Pulmonary artery endothelial cell (primary cell): ENCODE results near the gene GBX1. TPM values are rescaled to one million over a fixed set of nuclear protein-coding genes. Genes with fewer than 3 reads are reported as not detected.

ENCODE experiments used
- DNase-seq: peaks from one replicate; pipeline ENCODE4 v3.0.0-alpha.2; 2011; ENCODE audit warnings: low read depth, low spot score
- total RNA-seq: library from RNA; depleted of rRNA; stranded (reverse); fragments of >200 nt; gene quantifications from 2 replicates; pipeline ENCODE4 v1.2.3, GENCODE V29; 2014

GBX1 gene
- total RNA-seq, 1 donor from 2014 or later: not detected

DNA sequence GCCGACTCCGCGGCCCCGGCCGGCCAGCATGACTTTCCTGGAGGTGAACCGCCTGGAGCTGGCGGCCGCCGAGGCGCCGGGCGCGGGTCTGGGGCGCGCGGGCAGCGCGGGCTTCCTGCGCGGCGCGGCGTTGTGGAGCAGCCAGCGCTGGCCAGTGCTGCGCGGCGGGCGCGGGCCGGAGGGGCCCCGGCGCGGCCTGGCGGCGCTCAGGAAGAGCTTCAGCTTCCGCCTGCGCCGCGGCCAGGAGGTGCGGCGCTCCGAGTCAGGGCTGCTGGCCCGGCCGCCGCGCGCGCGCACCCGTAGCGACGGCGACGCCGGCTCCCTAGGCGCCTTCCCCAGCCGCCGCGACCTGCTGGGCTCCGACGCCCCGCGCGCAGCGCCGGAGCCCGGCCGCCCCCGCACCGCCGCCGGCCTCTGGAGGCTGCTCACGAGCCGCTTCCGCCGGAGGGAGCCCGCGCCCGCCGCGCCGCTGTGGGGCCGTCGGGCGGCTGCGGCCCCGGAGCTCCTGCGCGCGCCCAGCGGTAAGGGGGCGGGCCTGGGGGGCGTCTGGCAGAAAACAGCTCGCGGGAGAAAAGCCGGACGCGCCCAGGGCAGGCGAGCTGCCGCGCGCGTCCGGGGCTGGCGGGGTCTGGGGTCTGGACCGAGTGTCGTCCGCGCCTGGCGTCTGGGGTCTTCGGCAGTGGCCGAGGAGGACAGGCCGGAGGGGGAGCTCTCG, 52.2 kb downstream of the GBX1 start:
- DNase-seq: no peak

DNA sequence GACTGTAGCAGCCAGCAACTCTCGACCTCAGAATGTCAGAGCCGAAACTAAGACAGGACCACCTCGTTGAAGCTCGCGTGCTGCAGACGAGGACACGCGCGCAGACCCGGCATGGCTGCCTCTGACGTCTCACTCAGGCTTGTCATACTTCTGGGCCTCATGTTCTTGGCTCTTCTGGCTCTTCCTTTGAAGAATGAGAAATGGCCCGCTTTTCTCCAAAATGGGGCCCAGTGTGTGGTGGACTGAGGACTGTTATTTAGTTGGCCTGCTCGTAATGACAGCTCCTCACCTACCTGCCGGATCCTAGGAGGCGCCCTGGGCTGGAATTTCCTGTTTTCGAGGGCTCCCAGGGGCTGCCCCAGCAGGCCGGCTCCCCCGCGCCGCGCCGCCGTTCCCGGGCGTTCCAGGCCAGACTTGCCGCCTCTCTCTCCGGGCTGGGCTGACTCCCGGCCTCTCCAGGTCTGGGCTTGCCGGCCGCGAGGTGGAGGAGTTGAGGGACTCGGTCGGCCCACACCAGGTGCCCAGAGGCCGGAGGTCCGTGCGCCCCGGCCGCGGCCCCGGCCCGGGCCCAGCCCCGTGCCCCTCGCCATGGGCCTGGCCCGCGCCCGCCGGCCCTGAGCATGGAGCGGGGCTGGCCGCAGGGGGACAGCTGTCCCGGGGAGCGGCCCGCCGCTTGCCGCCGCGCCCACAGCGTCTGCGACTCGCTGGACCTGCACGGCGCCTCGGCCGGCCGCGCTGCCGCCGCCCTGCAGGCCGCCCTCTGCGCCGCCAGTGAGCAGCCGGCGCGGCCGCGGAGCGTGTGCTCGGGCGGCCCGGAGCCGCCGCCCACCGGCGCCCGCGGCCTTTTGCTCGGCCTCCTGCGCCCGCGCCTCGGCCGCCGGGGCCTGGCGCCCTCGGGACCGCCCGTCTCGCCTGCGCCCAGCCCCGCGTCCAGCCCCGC, 53.1 kb downstream of the GBX1 start:
- DNase-seq: no peak

DNA sequence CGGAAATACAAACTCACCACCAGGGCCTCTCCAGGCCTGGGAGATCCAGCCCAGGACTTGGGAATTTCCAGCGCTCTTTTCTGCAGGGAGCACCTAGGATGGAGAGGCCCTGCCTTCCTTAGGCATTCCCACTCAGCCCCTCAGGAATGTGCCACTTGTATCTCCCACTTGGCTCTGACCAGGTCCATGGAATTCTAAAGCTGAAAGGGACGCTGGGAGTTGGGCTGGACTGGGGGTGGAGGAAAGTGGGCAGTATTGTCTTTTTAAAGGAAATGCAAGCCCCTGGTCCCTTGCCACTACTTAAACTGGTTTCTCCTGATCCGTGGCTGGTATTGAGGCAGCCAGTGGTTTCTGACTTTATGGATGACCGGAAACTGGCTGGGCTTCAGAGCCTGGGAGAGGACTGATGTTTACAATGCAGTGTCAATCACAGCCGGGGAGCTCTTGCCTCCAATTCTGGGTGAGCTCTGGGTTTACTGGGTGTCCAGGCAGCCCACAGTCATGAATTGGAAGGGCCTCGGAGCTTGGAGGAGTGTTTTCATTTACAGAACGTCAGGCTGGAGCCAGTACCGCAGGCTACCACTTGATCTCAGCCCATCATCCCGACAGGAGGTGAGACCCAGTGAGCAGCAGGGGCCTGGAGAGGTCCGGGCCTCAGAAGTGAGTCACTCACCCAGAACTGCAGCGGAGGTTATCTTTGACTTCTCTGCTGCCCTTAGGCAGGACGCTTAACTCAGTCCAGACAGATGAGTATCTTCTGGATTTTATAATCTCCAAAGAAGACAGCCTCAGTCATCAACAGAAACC, 53.9 kb downstream of the GBX1 start:
- DNase-seq: no peak

DNA sequence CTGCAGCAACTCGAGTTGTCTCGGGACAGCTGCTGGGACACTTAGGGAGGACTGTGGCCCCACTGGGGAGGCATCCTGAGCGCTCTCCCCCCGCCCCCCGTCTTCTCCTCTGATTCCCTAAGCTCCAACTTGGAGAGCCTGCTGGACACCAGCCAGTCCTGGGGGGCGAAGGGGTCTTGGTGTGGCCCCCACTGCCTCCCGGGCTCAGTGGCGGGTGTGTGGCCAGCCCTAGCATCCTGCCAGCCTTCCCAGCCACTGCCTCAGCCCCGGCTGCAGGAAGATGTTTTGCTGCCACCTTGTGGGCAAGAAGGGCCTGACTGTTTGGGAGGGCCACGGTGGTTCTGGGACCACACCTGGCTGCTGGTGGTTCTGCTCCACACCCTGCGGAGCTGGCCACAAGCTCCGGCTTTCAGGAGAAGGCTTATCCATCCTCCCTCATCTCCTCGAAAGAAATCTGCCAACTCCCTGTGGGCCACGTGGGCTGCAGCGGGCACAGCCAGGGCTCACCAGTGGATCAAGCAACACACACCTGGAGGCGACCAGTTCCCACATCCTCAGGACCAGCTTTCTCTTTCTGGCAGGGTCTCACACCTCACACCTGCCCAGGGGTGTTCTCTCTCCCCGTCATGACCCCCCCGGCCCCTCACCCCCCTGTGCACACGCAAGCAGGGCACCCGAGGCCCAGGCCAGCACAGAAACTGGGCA, 56.4 kb downstream of the GBX1 start:
- no peak for DNase-seq

DNA sequence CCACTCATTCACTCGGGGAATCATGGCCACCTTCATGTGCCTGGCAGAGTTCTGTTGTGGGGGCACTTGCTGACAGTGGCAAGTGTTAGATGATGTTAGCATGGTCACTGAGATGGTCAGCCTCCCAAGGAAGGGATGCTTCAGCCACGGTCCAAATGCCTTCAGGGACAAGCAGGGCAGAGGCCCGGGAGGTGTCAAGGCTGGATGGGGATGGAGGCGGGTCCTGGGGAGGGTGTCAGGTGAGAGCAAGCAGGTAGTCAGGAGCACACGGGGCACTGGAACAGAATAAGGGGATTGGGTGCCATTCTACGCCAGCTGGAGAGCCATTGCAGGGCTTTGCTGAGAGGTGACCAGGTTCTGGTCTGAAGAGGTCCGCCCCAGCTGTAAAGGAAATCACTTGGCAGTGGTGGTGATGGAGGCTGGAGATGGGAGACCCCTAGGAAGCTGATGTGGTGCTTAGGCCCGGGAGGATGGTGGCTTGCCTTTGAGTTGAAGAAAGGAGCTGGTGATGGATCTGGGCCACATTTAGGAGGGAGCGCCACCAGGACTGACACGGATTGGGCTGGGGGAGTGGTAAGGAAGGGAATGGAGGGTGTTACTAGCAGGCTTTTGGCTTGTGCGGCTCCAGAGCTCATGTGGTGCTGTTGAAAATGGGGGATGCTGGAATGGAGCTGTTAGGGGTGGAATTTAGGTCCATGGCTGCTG, 57.1 kb downstream of the GBX1 start:
- DNase-seq: no peak

DNA sequence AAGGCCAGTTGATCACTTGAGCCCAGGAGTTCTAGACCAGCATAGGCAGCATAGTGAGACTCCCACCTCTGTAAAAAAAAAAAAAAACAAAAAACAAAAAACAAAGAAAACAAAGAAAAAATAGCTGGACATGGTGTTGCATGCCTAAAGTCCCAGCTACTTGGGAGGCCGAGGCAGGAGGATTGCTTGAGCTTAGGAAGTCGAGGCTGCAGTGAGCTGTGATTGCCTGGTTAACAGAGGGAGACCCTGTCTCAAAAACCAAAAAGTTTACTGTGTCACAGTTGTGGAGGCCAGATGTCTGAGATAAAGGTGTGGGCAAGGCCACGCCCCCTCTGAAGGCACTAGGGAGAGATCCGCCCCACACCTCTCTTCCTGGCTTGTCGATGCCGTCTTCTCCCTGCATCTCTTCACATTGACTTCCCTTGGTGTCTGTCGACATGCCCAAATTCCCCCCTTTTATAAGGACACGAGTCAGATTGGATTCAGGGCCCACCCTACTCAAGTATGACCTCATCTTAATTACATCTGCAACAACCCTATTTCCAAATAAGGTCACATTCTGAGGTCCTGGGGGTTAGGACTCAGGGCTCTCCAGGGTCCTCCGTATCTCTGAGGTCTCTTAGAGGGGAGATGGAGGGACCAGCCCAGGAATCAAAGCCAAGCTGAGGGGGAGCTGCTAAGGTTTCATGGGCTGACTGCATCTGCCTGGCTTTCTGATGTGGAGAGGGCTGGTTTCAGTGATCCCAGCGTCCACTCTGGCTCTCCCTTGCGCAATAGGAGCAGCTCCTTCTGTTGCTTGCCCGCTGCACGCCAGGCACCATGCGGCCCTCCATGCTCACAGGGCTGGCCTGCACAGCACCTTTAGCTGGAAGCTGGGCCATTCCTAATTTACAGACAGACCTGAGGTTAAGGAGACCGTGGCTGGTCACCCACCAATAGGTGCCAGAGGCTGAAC, 58.1 kb downstream of the GBX1 start:
- DNase-seq: no peak

DNA sequence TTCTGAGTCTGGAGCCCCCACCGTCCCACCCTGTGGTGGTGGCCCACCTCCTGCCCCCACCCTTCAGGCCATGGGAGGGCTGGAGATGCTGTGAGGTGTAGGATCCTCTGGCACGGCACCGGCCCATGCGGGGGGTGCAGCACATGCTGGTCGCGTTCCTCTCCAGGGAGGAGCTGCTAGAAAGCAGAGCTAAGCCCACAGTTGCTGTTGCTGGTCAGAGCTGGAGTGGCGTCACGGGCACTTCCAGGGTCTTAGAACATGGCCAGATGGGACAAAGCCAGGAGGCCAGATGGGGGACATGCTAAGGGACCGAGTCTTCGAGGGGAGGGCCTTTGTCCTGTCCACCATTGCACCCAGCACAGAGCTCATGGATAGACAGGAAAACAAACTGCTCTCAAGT, 59.6 kb downstream of the GBX1 start:
- DNase-seq: no peak

DNA sequence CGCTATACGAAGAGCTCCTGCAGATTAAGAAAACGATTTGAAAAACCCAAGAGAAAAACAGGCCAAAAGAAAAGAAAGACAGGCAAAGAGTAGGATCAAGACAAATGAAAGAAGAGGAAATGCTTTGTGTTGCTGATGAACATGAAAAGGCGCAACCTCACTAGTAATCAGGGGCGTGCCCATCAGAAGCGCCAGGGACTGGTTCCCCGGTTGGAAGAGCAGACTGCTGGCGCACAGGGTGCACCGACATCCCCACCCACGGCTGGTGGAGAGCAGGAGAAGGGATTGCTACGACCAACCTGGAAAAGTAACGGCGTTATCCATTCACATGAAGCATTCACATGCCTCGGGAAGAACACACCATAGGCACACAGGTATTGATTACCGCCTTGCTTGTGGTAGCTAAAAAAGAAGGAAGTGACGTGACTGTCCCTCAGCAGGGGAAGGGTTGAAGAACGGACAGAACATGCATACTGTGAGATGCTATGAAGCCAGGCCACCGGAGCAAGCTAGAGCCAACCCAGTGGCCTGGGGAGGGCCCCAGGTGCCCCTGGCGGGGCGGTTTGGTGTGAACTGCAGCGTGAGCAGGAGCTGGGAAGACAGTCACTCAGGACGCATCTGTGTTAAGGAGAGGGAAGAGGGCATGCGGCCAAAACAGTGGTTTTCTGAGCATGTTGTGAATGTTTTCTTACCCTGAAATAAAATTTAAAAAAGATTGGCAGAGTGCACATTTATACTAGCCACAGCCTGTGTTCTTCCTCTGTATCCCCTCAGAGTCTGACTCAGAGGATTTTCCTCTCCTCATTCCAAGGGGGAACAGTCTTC, 62.9 kb downstream of the GBX1 start:
- no peak for DNase-seq

DNA sequence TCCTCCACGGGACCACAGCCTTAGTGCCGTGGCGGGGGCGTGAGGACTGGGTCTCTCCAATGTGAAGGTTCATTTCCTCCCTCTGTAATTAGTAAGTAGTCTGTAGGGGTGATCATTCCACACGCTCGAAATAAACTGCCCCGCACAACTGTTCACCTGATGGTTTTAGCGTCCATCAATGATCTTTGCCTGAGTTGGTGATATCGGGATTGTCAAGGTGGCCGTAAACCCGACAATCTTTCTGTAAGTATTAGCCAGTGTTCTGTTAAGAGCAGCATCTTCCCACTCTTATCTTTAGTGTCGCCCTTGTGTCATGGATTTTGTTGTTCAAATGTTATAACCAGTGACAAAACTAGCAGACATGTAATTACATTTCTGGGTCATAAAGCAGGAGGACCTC, 63.5 kb downstream of the GBX1 start:
- no peak for DNase-seq

DNA sequence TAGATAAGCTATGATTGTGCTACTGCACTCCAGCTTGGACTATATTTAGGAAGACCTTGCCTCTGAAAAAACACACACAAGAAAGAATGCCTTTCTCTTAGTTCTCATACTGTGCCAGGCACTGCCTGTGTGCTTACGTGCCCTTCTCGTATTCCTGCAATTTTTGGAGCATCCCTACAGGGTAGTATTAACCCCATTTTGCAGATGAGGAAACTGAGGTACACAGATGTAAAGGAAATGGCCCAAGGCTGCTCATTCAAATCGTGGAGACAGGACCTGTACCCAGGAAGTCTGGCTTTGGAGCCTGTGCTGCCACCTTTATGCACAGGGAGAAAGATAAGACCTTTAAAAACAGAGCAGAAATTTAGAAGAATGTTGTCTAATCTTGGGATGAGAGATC, 64.5 kb downstream of the GBX1 start:
- DNase-seq: no peak

DNA sequence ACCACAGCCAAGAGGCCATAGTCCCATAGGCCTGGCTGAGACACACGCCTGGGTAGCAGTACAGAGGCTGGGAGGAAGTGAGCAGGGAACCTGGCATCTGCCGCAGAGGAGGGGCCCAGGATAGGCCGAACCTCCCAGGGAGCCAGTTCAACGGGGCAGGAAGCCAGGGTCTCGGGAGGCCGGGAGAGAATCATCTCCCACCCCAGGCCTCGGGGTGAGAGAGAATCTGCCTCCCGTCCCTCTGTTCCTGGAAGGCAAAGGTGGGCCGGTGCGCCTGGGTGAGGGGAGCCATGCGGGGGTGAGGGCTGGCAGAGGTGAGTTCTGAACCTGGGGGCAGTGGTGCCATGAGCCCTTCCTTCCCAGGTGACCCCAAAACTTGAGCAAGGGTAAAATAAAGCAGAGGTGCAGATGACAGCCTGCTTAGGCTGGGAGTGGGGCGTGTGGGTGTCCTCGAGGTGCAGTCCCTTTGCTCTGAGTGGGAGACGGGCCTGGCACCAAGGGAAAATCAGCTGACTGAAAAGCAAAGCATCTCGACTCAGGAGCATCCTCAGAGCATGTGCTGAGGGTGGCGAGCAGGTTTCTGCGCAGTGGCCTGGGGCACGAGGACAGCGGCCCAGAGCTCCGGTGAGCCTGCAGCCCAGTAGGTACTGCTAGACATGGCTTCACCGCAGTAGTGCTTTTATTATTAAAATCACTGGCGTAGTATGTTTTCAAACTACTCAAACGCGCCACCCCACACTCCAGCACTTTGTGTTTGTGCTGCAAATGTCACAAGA, 65.7 kb downstream of the GBX1 start:
- no peak for DNase-seq

DNA sequence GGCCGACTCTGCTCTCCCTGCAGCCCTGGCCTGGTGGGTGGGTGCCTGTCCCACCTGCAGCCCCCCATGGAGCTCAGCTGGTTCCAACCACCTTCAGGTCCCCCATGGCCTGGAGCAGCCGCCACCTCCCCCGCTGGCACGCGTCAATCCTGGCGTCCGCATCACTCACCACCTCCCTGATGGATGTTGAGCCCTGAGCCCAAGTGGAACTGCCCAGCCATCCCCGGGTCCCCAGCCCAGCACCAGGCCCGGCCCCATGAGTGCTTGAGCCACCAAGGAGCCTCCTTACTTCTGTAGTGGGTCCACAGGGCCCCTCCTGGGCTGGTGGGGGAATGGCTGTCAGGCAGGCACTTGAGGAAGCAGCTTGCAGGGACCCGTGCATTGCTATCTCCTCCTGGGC, 66.6 kb downstream of the GBX1 start:
- no peak for DNase-seq

DNA sequence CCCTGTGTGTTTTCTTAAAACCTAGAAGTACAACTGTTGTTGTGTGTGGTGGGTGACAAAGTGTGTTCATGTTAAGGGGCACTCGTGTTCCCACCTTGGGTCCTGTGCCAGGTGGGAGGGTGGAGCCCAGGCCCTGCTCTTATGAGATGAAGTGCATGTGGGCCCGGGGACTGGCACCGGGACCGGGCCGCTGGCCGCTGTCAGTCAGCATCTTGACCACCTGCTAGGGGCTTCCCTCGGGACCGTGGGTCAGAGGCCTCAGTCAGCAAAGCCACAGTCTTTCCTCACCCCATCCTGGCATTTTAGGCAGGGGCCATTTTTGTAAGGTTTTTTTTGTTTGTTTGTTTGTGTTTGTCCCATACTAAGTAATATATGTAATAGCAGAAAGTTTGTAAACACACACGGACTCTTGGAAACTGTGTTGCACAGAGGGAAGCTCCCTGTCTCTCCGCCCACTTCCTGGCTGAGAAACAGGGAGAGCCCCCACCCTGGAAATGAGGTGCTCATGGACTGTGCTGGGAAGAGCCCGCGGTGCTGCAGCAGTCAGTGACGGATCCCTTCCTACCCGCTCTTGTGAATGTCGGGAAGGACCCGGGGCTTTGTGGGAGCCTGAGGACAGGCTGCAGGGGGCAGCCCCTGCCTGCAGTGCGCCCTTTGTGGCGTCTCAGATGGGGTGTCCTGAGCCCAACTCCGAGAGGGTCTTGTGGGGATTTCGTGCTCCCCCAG, 67.8 kb downstream of the GBX1 start:
- no peak for DNase-seq
